Lung (tissue), 12 donors: ENCODE results near the gene MT1X. TPM values are rescaled to one million over a fixed set of nuclear protein-coding genes. Genes with fewer than 3 reads are reported as not detected.
A peak's percentile ranks its signal among the peaks of the same experiment; 100 is the strongest.

Experiments
- ATAC-seq: fragments of 200-7000 bp; cut with Tn5 transposase; one replicate; pipeline ENCODE4 v1.9.1; 2020; ENCODE audit warnings: moderate number of reproducible peaks; ENCODE audit not compliant: insufficient read depth, low FRiP score
- DNase-seq, 3 donors: peaks; one replicate each; pipeline ENCODE4 v3.0.0-alpha.2; 2013 to 2017
- H3K27ac ChIP-seq, 2 donors: one replicate each; pipeline ENCODE4 v1.5.1; 2013; ENCODE audit warnings: mild to moderate bottlenecking in 2 of 2, moderate library complexity in 2 of 2, control low read depth in 1 of 2, inconsistent platforms in 1 of 2, low read depth in 1 of 2, low read length in 1 of 2
- H3K27me3 ChIP-seq, 3 donors: one replicate each; pipeline ENCODE4 v1.5.1; 2013; ENCODE audit warnings: low read length in 2 of 3; ENCODE audit not compliant: control insufficient read depth in 3 of 3, insufficient read depth in 3 of 3
- H3K36me3 ChIP-seq, 4 donors: one replicate each; pipeline ENCODE4 v1.5.1; 2013; ENCODE audit warnings: low read length in 4 of 4, mild to moderate bottlenecking in 1 of 4, moderate library complexity in 1 of 4; ENCODE audit not compliant: control insufficient read depth in 4 of 4, insufficient read depth in 4 of 4
- H3K4me1 ChIP-seq, 5 donors: one replicate each; pipeline ENCODE4 v1.5.1; 2013; ENCODE audit warnings: low read length in 5 of 5, mild to moderate bottlenecking in 2 of 5, moderate library complexity in 1 of 5; ENCODE audit not compliant: control insufficient read depth in 5 of 5, insufficient read depth in 5 of 5
- H3K4me3 ChIP-seq: one replicate; pipeline ENCODE4 v1.5.1; 2013; ENCODE audit warnings: mild to moderate bottlenecking, control low read depth, moderate library complexity
- H3K9ac ChIP-seq, 2 donors: one replicate each; pipeline ENCODE4 v1.5.1; 2013; ENCODE audit warnings: low read length in 2 of 2, control low read depth in 1 of 2; ENCODE audit not compliant: insufficient read depth in 1 of 2
- H3K9me3 ChIP-seq, 4 donors: one replicate each; pipeline ENCODE4 v1.5.1; 2013; ENCODE audit warnings: low read length in 3 of 4, mild to moderate bottlenecking in 1 of 4, moderate library complexity in 1 of 4; ENCODE audit not compliant: control insufficient read depth in 4 of 4, insufficient read depth in 3 of 4
- CTCF ChIP-seq: IDR thresholded peaks from 2 replicates; pipeline ENCODE4 v1.5.1; 2012; ENCODE audit warnings: mild to moderate bottlenecking; ENCODE audit errors: control extremely low read depth, extremely low read depth
- WGBS, 2 donors: extraction: QIAGEN DNeasy Blood & Tissue Kit; methylation state at CpG; one replicate each; pipeline ENCODE4 v1.1.7; 2013; 5-methylcytosine and 5-hydroxymethylcytosine counted together
- polyA plus RNA-seq, 2 donors: library from polyadenylated mRNA; stranded (reverse); fragments of 200-250 nt; gene quantifications; one replicate each; pipeline ENCODE4 v1.2.1, GENCODE V29; 2013
- total RNA-seq, 2 donors: library from RNA; depleted of rRNA in 1 of 2; stranded (reverse); fragments of >200 nt in 1 of 2; gene quantifications; one replicate each; pipeline ENCODE4 v1.2.1, GENCODE V29; 2014 to 2021
- donor health status: control.
- donor health status: control.
- donor health status: Bipolar disorder and iron deficiency.
- donor health status: healthy.
- donor health status: DM: yes; HTN: yes; CAD: no.

Gene MT1X
- total and polyA plus RNA-seq, 4 donors: 39.3 to 989 (median 306) TPM

- WGBS, 2 donors: 38 to 49% methylated on average over 8 of the region's 8 CpGs
Measured at GRCh38 chr16:56682703-56683397, 580 bp downstream of the MT1X start.

GRCh38 chr16:56683424-56684172 lies 1.3 kb downstream of the MT1X start:
- Histone ChIP-seq H3K4me1 (peaks cover 0 to 15% (median 2%) of the 10 kb centered on the region in 5 donors), H3K27me3 (no peaks in the 10 kb centered on the region), H3K27ac (no peak overlapping the region), H3K4me3 (peak overlapping the region; percentile 41), H3K9ac (no peak overlapping the region), H3K9me3 (no peaks in the 10 kb centered on the region), H3K36me3 (peaks cover 0 to 2% (median 0%) of the 10 kb centered on the region in 4 donors)
- ATAC-seq (no peak), DNase-seq (no peak)
- 84 to 89% methylated on average over 5 of the region's 5 CpGs for WGBS, 2 donors
- TF ChIP-seq CTCF: no peak

More at GRCh38 chr16:56682703-56683397, 580 bp downstream of the MT1X start:
- Histone ChIP-seq H3K9me3 (no peaks in the 10 kb centered on the region), H3K4me3 (peak overlapping the region; percentile 41), H3K27ac (peak overlapping the region; percentile 59 to 80), H3K9ac (peak overlapping the region in 1 of 2 donors; percentile 41), H3K27me3 (peaks cover 0 to 2% (median under 1%) of the 10 kb centered on the region in 3 donors), H3K4me1 (peaks cover 0 to 15% (median 2%) of the 10 kb centered on the region in 5 donors), H3K36me3 (peaks cover 0 to 2% (median 0%) of the 10 kb centered on the region in 4 donors)
- TF ChIP-seq CTCF: no peak
- DNase-seq (no peak), ATAC-seq (peak; percentile 5)

- no peak for TF ChIP-seq CTCF
- ATAC-seq (no peak), DNase-seq (no peak)
- no peak overlapping the region for H3K27ac ChIP-seq
- no peak overlapping the region for H3K4me3 ChIP-seq
- WGBS, 2 donors: 80 to 94% methylated on average over 4 of the region's 4 CpGs
- no peak overlapping the region for H3K9ac ChIP-seq
- H3K9me3 ChIP-seq: no peaks in the 10 kb centered on the region
- peaks cover 0 to 2% (median 0%) of the 10 kb centered on the region in 4 donors for H3K36me3 ChIP-seq
- H3K27me3 ChIP-seq: no peaks in the 10 kb centered on the region
- H3K4me1 ChIP-seq: peaks cover 0 to 15% (median 2%) of the 10 kb centered on the region in 5 donors
Measured at GRCh38 chr16:56684256-56684925, 2.1 kb downstream of the MT1X start.
